Hematopoietic multipotent progenitor cell (in vitro differentiated cells): ENCODE results near the gene CPPED1. TPM values are rescaled to one million over a fixed set of nuclear protein-coding genes. Genes with fewer than 3 reads are reported as not detected.

Experiments used
- DNase-seq, 3 donors: peaks; one replicate each; pipeline ENCODE4 v3.0.0-alpha.2; 2011 to 2015; ENCODE audit warnings: low read depth in 2 of 3, low spot score in 2 of 3
- small RNA-seq: library from RNA; depleted of rRNA; stranded (forward); fragments of <200 nt; gene quantifications from one replicate; pipeline ENCODE3, GENCODE V24; 2012
- total RNA-seq: library from RNA; depleted of rRNA; stranded (reverse); fragments of >200 nt; gene quantifications from one replicate; pipeline ENCODE4 v1.2.3, GENCODE V29; 2012

The CPPED1 gene
- total RNA-seq, 1 donor, result 40.9 TPM

DNA sequence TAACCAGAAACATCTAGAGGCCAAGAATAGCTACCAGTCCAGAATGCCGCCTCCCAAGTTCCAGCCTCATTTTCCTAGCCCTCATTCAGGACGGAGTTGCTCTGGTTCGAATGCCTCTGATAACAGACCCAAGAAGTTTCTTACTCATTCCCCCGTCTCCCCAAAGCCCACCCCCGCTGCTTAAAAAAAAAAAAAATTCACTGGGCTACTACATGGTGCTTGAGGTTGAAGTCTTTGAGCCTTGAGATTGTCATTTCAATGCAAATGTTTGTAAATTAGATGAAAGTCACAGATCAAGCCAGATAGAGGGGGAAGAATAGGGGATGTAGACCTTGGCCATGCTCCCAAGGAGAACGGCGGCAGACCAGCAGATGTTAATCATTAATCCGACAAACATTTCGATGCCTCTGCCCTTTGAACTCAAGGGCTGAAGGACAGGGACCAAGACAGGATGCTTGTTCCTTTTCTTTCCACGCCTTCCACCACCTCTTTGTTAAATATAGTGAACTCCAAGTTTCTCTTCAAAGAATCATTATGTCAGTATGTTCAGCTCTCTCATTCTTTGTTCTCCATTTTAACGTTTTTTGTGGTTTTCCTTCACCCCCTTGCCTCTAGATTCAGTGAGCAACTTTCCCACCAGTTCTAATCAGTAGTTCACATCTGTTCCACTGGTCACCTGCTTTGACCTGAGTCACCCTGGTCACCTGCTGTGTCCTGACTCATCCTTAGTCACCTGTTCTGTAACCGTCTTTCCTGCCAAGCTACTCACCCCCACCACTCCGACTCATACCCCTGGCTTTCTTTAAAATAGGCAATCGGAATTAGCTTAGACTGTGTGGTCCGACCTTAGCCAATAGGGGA lies 190.3 kb downstream of the CPPED1 start:
- DNase-seq, result peak in 2 of 3 donors; percentile 77 to 83

- DNase-seq, result peak in 1 of 3 donors; percentile 23
Observed at GRCh38 chr16:12612598-12613101, 191.0 kb downstream of the CPPED1 start.

DNA sequence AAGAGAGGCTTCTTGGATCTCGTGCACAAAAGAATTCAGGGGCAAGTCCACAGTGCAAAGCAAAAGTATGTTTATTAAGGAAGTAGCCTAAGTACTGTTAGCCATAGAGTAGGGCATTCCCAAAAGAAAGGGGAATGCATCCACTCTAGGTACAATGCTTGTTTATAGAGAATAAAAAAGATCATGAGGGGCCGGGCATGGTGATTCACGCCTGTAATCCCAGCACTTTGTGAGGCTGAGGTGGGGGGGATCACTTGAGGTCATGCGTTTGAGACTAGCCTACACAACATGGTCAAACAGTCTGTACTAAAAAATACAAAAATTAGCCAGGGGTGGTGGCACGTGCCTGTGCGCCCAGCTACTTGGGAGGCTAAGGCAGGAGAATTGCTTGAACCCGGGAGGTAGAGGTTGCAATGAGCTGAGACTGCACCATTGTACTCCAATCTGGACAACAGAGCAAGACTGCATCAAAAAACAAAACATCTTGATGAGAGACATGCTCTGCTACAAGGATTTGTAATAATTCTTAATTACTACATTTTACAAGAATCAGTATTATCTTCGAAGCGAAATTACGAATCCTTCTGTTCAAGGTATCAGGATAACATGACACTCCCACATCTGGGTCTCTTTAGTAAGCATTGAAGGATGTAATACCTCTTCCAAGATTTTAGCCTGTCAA lies 191.6 kb downstream of the CPPED1 start:
- no peak for DNase-seq

DNA sequence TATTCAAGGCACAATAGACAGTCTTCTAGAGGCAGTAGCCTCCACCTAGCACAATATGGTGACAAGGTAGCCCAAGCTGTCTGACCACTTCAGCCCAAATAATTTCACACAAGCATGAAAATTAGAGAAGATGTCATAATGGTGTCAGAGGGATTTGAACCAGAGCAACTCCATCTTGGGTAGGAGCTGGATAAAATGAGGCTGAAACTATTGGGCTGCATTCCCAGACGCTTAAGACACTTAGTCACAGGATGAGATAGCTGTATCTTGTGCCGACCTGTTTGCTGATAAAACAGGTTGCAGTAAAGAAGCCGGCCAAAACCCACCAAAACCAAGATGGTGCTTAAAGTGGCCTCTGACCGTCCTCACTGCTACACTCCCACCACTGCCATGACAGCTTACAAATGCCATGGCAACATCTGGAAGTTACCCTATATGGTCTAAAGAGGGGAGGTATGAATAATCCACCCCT lies 192.6 kb downstream of the CPPED1 start:
- DNase-seq, result no peak

DNA sequence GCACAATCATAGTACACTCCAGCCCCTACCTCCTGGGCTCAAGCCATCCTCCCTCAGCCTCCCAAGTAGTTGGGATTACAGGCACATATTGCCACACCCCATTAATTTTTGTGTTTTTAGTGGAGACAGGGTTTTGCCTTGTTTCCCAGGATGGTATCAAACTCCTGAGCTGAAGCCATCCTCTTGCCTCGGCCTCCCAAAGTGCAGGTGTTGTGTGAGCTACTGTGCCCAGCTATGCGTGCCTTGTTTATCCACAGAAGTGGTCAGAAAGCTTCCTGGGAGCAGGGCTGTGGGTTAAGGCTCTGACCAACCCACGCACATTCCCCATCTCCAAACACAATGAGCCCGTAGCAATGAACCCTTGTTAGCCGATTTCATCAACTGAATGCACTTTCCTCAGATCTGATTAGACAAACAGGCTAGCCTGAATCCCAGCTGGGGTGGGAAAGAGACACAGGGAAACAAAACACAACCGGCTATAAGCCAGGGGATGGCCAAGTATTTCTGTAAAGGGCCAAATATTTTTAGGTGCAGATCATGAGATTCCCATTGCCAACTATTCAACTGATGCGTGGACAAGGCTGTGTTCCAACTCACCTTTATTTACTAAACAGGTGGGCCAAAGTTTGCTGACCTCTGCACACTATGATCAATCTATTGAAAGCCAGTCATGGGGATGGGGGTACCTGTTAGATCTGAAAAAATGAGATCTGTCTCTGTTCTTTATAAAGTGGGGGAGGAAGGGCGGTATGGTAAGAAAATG lies 193.6 kb downstream of the CPPED1 start:
- no peak for DNase-seq

Small RNAs within 50 kb of the gene (small RNA-seq; reads per million reads assigned to genes)
- gene MIR4718 (not detected), gene RF00443 (not detected)

Other genes with a start within 250 kb of the CPPED1 start
- under 0.01 TPM for gene SHISA9, start 97.7 kb upstream of the CPPED1 start, total RNA-seq